Activated gamma-delta T cell (primary cell): Measurements from ENCODE around the gene PKD1L1.
"Not testable (repeated sequence)": the region's sequence is repeated elsewhere in the genome, so short reads cannot be mapped to it uniquely, and the experiment has no call there.

ENCODE experiments used
- DNase-seq: peaks from one replicate; lab custom pipeline; 2025; lab: John Stamatoyannopoulos, UW

PKD1L1 gene

DNA sequence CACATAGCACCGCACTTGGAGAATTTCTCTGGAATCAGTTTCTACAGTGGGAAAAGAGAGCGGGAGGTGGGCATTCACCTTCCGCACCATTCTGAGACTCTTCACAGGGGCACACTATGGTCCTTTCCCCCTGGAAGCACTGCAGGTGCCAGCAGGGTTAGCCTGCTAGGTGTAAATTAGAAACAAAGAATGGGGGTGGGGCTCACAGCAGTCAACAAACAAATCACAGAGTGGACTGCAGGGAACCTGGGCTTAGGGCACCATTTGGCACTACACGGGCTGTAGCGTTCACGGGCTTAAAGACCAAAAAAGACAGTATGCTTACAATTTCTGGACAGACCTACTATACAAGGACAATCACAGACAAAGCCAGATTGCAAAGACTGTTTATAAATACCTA lies 8.0 kb upstream of the PKD1L1 start:
- no peak for DNase-seq

DNA sequence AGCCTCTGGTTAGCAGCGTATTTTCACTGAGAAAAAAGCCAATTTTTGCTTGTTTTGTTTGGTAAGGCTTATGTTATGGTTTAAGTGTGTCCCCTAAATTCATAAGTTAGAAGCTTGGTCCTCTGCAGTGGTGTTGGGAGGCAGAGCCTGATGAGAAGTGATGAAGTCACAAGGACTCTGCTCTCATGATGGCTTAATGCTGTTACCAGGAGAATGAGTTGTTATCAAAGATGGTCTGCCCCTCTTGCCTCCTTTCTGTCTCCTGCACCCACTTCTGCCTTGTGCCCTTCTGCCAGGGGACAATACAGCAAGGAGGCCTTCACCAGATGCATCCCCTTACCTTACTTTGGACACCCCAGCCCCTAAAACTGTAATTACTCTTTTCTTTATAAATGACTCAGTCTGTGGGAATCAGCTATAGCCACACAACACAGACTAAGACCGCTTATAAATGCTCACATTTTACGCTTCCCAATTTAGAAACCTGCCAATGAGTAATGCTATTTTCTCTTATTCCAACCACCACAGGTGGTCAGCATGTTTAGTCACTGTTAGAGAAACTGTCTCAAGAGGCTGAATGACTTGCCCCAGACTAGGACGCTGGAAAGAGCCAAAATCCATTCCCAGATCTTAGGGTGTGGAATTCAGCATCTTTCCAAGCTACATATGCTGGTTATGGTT lies 6.1 kb upstream of the PKD1L1 start:
- DNase-seq = no peak

DNA sequence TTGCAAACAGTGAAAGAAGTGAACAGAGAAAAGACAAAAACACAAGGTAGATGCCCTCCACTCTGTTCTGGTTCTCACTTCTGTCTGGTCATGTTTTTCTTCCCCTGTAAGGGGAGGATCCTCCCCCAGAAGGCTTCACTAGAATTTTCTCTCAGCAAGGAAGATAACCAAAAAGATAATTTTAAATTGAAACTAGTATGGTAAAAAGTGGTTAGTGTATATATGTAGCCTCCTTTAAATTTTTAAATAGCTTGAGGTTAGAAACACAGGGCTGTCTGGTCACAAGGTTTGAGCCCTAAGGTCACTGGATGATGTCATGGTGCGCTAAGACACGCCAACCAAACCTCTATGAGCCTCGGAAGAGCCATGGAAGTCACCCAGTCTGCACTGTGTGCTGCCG lies 5.6 kb upstream of the PKD1L1 start:
- no peak for DNase-seq

DNA sequence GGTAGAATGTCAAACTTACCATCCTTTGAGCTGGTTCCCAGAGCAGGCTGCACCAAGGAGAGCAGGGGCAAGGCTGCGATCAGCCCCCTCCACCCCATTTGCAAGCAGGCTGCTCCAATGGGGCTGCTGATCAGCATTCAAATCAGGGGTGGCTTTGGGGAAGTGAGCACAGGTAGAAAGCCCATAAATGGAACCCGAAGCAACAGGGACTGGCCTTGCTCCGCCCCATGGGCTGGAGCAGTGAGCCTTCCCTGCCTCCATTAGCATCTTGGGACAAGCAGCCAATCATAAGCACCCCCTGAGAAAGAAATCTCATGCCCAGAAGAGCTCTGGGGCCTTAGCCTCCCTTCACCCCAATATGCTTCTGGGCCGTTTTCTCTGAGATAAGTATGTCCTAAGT lies 4.0 kb upstream of the PKD1L1 start:
- DNase-seq = no peak

DNA sequence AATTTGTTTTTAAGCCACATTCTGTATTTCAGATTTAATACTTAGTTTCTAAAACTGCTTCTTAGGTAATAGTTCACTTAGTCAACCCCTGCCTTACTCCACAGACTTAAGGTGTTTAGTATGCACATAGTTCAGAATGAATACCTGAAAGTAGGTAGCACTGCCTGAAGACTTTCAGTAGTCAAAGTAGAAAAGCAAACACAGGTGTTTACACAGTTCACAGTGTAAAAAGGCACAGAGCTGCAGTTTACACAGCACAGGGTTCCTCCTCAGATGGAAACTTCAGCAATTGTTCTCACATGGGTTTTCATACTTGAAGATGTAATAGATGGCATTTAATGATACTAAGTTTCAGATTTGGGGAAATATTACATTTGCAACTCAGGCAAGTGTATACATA lies 3.1 kb upstream of the PKD1L1 start:
- DNase-seq = no peak

DNA sequence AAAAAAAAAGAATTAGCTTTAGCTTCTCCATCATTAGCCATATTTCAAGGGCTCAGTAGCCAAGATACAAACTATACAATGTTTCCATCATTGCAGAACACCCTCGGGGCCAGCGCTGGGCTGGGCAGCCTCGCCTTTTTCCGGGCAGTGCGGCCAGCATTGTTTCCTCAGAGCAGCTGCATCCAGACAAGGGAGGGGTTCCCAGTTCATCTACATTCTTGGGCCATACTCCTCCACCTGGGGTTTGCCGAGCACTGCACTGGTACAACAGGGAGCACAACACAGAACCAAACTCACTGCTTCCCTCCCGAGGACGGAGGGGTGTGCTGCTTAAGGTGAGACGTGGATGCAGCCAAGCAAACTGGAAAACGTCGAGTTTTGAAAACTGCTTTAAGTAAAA lies 2.4 kb upstream of the PKD1L1 start:
- DNase-seq = no peak

DNA sequence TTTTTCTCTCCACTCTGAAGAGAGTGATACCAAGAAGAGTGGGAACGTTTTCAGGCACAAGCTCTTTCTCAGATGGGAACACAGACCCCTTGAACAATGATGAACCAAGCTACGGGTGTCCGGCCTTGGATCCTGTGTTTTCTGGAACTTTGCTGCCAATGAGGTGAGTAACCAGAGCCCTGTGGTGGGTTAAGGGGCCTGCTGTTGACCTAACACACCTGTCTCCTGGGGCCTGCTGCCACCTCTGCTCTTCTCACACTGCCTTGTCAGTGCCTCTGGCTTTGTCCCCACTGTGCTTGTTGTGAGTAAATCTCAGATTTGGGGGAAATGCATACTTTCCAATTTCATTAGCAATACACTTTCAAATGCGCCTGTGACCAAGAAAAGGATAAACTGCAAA lies 1.4 kb upstream of the PKD1L1 start:
- DNase-seq = no peak

DNA sequence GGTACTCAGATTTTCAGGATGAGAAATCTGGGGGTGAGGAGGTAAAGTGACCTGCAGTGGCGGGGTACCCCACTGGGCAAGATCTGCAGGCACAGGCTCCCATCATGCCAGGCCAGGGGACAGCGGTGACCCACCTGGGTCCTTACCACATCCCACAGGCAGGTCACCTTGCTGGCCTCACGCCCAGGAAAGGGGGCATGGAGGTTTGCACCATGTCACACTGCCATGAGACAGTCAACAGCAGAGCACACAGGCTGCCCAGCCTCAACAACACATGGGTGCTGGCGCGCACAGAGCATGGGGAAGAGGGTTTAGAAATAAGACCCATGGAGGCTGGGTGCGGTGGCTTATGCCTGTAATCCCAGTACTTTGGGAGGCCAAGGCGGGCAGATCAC lies 914 bp downstream of the PKD1L1 start:
- DNase-seq = no peak

DNA sequence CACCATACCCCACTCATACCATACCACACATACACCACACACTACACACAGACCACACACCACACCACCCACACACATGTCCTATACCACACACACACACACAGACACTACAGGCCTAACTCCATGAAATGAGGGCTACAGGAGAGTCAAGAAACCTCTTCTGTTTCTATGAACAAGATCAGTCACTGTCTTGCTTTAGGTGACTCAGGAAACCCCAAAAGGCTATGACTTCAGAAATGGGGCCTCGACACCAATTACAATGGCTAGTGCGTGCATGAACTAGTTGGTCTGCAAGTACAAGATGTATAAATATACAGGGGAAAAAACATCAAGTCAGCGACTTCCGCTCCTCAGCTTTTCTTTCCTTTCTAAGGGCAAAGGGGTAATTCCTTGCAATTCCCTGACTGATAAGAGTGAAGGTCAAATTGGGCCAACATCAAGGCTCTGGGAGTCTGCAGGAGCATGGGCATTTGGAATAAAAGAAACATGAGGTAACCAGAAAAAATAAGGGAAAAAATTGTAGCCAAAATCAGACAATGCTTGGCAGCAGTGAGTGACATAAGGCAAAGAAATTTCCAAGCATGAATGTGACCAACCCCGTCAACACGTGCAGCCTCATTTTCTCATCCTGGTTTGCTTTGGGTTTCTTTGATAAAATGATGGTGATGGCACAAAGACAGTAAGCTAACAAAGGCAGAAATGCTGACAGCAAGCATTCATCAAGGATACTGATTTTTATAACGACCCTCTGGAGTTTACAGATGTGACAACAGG lies 1.5 kb downstream of the PKD1L1 start:
- no peak for DNase-seq

DNA sequence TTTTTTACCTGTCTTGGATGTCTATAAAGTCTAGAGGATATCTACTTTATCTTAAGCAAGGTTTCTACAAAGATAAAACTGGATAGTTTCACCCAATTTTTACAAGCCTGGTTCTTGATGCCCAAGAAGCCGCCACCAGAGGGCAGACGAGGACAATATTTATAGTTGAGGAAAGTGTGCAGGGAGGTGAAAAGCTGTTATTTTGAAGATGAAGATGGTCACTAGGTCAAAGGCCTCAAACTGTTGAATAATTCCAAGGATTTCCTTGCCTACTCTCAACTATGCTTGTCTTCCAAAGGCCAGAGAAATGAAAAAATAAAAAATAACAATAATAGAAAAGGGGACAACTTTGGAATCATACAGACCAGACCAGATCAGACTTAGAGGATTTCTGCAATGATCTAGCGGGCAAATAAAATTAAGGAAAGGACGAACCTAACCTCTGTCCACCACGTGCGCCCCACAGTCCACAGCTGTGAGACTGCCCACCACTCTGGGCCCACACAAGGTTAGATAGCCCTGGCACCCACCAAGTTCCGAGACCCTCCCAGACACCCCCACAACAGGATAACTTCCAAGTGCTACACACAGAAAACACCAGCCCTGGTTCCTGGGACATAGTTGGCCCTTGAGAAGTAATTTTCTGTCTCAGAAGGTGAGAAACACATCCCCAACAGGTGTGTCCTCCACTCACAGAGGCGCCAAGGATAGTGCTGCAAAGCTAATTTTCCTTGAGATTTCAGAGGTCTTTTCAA lies 2.8 kb downstream of the PKD1L1 start:
- no peak for DNase-seq

DNA sequence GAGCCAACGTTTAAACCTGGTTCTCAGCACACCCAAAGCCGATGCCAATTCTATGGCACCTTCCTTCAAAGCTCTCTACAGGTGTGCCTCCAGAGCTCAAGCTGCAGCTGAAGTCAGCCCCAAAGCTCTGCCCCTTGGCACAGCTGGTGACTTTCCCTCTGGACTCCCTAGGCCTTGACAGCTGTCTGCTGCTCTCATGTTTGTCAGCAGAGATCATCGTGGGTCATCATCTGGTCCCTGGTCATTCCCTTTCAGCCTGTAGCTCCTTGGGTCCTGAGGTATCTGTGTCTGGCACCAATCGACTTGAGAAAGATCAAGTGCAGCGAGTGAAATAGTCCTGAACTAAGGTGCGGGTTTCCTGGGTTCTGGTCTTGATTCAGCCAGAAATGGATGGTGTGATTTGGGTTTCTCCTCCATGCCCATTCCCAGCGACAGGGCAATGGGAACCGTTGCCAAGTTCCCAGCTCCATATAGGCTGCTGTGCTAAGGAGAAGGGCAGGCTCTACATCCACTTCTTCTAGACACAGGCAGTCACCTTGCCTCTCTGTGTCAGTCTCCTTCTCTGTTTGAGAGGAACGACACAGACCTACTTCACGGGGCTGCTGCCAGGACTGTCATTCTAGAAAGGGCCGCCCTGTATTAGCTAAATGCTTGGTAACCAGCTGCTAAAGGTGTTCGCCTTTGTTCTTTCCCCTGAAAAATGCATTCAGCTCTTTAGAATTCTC lies 3.6 kb downstream of the PKD1L1 start:
- DNase-seq = no peak

DNA sequence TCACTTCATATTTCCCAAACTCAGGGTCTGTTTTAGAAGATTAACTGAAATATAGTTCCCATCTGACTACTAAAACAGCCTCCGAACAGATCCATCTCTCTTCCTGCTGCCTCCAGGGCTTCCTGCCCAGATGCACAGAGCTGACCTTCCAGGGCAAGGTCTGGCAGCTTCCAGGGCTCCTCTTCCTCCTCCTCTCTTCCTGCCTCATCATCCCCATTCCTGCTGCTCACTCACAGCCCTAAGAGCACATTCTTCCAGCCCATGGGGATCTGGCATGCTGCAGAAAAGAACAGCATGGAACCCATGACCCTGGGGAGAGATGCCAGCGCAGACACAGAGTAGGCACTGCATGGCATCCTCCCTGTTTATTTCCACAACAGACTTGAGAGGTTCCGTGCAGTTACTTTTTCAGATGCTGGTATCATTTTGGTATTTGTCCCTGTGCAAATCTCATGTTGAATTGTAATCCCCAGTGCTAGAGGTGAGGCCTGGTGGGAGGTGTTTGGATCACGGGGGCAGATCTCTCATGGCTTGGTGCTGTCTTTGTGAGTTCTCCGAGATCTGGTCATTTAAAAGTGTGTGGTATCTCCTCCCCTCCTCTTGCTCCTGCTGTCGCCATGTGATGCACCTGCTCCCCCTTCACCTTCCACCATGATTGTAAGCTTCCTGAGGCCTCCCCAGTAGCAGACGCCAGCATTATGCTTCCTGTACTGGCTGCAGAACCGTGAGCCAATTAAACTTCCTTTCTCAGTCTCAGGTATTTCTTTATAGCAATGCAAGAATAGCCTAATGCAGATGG lies 4.4 kb downstream of the PKD1L1 start:
- no peak for DNase-seq

DNA sequence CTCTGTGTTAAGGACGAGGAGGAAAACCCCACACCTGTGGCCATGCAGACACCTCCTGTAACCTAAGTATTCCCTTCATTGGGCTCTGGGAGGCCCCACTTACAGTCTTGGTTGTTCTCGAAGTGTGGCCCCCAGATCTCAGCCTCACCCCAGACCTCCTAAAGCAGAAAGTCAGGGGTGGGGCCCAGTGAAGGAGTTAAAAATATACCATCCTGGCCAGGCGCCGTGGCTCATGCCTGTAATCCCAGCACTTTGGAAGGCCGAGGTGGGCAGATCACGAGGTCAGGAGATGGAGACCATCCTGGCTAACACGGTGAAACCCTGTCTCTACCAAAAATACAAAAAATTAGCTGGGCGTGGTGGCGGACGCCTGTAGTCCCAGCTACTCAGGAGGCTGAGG lies 5.6 kb downstream of the PKD1L1 start:
- DNase-seq = not testable (repeated sequence)

DNA sequence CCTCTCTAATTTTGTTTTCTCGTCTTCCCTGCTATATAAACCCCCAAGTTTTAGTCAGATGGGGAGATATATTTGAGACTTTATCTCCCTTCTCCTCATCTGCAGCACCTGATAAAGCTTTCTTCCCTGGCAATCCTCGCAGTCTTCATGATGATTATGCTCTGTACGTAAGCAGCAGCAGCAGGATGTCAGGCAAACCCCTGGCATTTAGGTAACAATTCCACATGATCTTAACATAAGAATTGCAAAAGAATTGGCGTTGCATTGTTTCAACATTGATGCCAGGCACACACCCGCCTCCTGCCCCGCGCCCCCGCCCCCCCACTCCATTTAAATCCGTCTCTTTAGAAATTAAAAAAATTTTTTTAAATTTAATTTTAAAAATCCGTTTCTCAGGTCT lies 6.1 kb downstream of the PKD1L1 start:
- no peak for DNase-seq

DNA sequence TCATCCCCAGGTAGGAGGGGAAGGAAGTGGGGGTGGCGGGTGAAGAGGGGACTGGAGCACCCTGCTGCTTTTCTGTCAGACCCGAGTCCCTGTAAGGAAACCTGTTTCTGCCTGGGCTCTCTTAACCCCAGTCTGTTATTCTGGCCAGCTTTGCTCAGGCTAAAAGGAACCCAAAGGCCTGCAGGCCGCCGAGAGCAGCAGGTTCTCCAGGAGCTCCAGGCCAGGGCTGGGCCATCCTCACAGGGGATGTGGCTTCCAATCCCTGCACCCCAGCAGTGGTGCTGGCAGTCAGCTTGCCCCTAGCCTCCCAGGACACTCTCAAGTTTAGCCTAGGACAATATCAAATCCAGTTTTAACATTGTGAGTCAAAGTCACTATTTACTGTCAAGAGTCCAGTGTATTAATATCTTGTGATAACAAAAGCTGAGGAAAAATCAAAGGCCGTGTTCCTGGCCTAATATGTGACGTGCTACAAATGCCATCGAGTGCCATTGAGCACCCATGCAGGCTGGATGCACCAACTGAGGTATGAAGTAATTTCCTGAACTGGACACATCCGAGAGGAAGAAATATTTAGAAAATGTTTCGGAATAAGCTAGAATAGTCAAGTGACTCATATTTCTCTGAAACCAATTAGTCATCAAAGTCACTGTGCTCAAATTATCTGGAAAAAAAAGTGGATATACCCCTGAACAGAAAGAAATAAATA lies 7.0 kb downstream of the PKD1L1 start:
- no peak for DNase-seq

DNA sequence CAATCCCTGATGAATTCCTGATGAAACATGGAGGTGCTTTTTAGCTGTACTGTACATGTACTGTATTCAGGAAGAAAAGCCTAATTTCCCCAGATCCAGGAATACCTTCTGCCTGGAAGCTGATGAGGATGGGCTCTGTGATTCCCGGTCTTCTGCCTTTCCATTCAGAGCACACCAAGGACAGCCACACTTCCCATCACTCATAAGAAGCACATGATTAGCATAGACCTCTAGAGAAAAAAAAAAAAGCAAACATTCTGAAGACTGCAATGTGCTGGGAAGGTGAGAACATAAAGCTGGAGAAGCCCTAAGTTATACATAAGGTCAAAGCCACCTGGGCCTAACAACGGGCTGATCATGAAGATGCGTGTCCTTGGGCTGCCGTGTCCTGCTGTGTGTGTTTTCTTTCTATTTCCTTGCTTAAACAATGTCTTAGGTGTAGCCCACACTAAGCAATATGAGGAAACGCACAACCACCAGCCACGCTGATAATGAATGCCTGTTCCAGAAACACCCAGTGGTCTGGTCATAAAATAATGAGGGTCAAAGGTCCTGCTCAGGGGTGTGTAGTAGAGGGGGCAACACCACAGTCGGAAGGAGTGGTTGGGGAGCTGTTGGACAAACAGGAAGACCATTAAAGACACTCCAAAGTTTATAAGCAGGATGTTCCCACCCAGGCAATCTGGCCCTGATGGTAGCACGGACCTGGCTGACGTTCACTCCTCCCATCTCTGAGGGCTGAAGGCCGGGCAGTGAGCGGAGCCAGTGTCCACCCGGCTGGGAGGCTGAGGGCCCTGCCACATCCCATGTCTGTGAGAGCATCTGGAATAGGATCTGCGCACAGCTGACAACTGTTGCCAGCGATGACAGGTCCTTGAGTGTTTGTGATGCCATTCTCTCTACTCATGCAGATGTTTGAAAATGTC lies 7.9 kb downstream of the PKD1L1 start:
- DNase-seq = no peak

DNA sequence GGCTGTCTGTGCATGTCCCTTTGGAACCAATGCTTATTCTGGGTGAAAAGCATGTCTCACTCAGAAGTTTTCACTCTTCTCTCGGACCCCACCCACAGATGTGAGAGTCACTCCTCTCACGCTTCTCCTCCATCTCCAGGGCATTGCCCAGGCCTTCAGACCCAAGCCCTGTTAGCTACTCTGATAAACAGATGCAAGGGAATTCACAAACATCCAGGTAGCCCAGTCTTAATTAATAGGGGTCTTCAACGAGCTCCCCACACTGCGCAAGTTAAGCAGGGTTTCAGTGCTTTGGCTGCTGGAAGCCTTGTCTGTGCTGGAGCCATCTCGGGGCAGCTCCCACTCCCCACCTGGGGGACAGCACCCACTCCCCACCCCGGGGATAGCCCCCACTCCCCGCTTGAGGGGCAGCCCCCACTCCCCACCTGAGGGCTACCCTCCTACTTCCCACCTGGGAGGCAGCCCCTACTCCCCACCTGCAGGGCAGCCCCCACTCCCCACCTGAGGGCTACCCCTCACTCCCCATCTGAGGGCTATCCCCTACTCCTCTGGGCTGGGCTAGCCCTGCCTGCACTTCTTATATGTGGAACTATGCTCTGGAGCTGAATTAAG lies 8.7 kb downstream of the PKD1L1 start:
- DNase-seq = no peak

DNA sequence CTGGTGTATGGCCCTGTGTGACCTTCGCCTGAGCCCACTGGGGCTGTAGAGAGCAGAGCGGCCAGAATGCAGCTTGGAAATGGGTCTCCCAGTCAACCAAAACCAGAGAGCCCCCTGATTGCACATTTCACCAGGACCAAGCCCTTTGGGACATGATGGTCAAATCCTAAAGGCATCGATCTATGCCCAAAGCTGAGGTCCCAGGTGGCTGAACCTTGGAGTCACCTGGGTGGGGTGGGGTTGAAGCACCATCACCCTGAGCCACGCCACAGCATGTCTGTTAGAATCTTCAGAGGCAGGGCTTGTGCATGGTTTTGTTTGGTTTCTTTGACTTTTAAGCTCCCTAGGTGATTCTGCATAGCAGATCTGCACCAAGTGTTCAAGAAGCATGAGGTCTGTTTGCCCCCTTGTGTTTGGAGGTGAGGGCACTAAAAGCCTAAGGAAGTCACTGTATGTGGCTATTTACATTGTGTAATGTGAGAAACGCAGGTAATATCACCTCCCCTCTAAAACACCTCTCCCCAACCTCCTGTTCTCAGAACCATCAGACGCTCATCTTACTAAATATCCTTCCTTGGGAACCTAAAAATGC lies 9.6 kb downstream of the PKD1L1 start:
- no peak for DNase-seq
